M059J (cell line): ENCODE measurements around the gene SEL1L. TPM values are rescaled to one million over a fixed set of nuclear protein-coding genes. Genes with fewer than 3 reads are reported as not detected.
"Not testable (repeated sequence)": the region's sequence is repeated elsewhere in the genome, so short reads cannot be mapped to it uniquely, and the experiment has no call there.

Experiments
- DNase-seq: peaks from one replicate; pipeline ENCODE4 v3.0.0-alpha.2; 2012; ENCODE audit warnings: low read depth
- total RNA-seq: library from RNA; depleted of rRNA; stranded (reverse); fragments of >200 nt; shearing (Covaris generic); gene quantifications from 2 replicates; pipeline ENCODE4 v1.2.3, GENCODE V29; 2014

SEL1L gene
- total RNA-seq, 1 experiment from 2014 or later, result 29.2 TPM

DNA sequence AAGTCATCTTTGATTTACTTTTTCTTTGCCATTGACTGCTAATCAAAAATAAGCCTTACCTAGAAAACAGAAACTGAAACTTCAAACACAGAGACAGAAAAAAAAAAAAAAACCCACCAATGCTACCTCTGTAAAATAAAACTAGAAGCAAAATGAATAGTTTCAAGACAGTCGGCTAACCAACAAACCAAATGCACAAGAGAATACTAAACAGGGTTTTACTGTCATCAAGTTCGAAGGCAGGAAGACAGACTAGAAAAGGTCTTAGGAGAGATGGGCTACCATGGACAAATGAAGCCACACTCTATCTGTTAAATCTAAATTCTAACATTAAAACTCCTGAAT, 59.5 kb downstream of the SEL1L start:
- no peak for DNase-seq

DNA sequence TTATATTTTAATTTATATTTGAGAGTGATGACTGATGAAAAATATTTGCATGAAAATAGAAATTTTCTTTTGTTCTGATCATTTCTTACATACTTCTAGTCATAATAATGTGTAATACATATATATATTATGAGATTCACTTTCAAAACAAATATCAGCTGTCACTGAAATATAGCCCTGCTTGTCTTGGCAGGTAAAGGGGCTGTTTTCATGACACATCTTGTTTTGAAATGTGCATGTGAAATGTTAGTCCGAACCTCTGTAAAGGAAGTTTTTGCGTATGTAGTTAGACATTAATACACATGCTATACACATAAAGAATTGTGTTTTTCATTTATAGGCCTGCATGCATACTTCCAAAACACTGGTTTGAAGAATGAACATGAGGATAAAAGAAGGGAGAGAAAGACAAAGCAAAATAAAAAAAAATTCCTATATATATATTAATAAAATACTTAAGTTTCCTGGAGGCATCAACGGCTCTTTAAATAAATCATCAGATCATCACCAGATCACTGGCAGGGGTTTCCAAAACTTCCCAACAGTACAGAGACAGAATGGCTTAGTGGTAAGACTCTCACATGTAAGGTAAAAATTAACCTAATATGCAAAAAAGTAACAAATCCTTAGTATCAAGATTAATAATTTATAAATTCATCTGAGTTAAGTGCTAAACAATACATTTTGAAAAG, 60.1 kb downstream of the SEL1L start:
- DNase-seq, result no peak

DNA sequence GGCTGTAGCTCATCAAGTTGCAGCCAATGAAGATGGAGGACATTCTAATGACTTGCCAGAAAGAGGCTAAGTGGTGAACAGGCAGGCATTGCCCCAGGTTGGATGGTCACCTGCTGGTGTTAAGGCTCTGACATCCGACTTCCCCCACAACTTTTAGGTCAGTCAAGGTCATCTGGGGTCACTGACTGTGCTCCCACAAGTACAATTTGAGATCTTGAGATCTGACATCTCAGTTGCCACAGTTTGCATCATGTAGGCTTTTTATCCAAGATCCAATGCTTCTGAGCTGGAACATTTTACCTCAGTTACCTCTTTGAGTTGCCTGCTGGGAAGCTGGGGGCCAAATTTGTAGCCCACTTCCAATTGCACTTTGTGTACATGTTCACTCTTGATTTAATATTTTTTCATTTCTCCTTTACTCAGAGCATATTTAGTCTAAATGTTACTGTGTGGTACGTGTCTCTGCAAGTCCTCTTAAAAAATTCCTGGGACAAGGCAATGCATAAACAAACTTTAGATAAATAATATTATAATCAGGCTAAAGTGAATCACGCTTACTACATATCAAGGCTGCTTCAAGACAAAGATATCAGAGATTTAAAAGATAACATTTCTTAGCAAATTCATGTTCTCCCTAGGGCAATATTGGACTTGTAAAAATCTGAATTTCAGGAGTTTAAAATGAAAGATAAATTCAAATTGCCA, 61.4 kb downstream of the SEL1L start:
- DNase-seq, result no peak

DNA sequence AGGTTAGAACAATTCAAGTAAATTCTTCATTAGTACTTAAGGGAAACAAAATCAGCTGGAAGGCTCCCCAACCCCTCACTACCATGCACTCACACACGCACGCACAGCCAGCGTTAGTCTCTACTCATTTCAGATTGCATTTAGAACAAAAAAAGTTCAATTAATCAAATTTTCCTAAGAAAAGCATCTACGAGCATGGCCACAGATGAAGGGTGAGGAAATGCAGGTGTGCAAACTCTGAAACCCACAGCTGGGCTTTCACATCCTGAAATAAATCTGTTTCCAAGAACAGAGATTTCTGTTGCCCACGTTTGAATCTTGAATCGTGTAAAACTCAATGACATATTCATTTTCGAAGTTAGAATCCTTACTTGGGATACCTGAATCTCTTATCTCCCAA, 62.6 kb downstream of the SEL1L start:
- no peak for DNase-seq

DNA sequence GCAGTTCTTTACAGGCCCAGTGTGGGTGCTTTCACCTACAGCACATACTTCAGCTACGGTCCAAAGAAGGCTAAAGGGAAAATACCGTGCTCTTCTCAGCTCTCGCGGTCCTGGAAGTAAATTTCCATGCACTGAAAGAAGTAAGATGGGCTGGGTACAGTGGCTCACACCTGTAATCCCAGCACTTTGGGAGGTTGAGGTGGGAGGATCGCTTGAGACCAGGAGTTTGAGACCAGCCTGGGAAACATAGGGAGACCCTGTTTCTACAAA, 63.2 kb downstream of the SEL1L start:
- not testable (repeated sequence) for DNase-seq

DNA sequence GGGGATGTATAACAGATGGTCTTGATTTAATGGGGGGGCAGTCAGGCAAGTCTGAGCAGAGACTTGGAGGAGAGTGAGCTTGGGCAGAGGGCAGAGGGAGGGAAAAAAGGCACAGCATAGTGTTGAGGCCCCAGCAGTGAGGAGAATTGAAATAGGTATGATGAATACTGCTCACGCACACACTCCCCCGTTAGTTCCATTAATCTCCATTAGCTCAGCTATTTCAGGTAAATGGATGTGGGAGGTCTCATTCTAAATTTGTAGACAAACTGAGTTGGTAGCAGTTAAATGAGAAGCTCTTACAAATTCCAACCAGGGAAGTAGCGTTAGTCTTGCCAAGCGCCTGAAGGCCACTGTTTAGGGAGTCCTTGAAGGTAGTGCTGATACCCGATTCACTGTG, 66.8 kb downstream of the SEL1L start:
- no peak for DNase-seq

DNA sequence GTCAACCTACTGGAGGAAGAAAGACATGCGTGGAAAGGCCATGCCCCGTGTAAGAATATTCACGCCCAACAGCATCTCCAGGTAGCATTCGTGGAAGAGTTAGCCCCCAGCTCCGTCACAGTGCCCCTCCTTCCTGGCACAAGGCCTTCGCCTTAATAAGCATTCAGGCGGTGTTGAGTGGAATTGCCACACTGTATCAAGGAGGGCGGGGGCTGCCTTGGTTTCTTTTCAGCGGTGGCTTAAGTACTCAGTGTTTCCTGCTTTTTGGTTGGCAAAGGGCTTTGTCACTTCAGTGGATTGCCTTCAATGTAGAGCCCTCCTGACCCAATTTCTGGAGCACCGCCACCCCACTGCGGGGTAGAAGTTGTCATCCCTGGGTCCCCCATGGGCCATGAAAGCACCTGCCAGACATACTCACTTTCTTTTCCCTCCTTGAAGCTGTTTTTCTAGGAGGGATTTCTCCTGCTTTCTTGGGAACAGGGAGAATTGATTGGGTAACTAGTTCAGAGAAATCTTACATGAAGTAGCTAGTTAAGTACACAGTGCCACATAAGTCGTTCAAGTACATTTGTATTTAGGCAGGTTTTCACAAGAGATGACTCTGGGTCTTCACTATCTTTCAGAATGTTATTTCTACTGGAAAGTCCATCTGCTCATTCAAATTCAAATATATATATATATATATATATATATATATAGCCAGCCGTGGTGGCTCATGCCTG, 68.0 kb downstream of the SEL1L start:
- no peak for DNase-seq

DNA sequence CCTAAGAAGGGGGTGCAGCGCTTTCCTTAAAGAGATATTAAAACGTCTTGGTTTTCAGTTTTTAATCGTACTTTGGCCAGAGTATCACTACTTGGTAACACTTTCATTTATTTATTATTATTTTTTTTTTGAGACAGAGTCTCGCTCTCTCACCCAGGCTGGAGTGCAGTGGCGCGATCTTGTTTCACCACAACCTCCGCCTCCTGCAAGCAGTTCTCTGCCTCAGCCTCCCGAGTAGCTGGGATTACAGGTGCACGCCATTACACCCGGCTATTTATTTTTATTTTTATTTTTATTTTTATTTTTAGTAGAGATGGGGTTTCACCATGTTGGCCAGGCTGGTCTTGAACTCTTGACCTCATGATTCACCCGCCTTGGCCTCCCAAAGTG, 68.7 kb downstream of the SEL1L start:
- not testable (repeated sequence) for DNase-seq

DNA sequence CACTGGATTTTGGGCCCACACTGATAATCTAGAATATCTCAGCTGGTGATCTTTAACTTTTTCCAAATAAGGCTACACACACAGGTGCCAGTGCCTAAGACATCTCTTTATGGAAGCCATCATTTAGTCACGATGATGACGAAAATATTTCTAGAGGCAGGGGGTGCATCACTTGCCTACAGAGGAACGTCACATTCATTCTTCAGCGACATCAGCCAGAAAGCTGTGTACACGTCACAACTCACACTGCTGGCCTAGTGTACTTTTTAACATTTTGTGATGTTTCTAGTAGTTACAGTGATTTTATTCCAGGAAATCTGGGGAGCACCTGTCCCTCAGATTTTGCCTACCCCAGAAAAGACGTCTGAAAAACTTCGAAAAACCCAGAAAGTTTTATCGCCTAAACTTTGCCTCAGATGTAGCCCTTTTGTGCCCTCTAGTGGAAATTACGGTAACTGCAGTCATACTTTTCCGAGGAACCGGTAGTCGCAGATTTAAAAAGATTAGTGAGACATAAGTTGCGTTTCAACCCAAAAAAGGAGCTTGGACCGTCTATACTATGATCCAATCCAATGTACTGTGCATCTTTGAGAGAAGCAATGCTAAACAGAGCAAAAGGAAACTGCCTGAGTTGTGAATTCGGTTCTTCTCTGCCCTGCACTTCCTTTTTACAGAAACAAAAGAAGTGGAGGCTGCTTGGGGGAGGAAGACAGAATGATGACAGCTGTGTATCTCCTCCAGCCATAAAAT, 69.2 kb downstream of the SEL1L start:
- DNase-seq, result peak; percentile 50

DNA sequence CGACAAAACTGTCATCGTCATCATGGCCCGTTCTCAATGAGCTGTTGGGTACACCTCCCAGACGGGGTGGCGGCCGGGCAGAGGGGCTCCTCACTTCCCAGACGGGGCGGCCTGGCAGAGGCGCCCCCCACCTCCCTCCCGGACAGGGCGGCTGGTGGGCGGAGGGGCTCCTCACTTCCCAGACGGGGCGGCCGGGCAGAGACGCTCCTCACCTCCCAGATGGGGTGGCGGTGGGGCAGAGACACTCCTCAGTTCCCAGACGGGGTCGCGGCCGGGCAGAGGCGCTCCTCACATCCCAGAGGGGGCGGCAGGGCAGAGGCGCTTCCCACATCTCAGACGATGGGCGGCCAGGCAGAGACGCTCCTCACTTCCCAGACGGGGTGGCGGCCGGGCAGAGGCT, 71.3 kb downstream of the SEL1L start:
- DNase-seq, result not testable (repeated sequence)

DNA sequence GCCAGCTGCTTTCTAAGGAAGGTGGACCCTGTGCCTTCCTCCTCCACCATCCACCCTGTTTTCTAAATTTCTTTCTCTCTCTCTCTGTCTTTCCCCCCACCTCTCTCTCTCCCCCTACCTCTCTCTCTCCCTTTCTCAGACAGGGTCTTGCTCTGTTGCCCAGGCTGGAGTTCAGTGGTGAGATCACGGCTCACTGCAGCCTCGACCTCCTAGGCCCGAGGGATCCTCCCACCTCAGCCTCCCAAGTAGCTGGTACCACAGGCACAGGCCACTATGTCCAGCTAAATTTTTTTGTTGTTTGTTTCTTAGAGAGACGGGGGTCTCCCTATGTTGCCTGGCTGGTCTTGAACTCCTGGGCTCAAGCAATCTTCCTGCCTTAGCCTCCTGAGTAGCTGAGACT, 73.7 kb downstream of the SEL1L start:
- no peak for DNase-seq

DNA sequence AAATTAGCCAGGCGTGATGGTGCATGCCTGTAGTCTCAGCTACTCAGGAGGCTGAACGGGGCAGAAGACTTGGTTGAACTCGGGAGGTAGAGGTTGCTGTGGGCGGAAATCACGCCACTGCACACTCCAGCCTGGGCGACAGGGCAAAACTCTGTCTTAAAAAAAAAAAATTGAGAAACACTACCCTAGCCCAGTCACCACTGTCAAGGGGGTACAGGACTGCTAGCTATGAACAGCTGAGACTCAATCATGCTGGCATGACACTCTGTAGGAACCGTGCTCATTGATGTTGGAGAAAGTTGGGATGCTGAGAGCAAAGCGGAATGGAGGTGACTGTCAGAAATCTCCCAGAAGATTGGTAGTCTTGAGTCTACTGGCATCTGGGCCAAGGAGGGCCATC, 75.3 kb downstream of the SEL1L start:
- DNase-seq, result no peak

DNA sequence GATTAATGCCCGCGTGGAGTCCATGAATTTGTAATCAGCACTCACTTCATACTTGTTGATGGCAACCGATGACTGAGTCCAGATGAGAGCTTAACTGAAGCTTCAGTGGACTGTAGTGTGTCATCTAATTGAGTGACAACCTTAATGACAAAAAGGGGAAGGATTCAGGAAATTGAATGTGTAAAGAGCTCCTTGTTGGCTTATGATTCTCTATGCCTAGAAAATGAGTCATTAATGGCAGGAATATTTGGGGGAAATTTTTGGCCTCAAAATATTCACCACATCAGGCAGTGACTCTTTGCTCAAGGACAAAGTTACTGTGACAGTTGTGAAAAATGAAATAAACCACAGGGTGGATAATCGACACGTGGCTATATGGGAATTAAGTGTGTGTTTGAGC, 78.3 kb downstream of the SEL1L start:
- DNase-seq, result peak; percentile 25

DNA sequence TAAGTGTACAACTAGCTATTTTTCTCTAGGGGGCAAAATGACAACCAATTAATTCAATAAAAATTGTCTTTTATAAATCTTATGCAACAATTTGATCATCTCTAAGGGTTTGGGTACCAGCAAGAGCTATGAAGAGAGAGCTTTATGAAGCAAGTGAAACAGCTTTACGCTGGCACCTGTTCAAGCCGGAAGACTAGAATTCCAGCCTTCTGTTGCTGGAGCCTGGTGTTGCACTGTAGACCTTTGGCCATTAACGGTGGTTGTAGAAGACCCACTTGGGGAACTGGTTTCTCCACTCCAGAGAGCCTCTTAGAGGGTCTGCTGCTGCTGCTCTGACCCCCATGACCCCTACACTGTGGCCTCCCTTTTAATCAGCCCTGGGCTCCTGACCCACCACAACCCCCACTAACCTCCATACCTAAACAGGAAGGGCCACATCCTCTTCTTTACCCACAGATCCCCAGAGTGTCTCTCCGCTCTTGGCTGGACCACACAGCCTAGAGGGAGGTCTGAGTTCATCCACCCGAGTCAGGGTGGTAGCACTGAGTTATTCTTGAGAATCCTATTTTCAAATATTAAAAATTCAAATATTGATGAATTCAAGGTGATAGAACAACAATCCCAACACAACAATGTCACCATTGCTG, 79.0 kb downstream of the SEL1L start:
- no peak for DNase-seq

DNA sequence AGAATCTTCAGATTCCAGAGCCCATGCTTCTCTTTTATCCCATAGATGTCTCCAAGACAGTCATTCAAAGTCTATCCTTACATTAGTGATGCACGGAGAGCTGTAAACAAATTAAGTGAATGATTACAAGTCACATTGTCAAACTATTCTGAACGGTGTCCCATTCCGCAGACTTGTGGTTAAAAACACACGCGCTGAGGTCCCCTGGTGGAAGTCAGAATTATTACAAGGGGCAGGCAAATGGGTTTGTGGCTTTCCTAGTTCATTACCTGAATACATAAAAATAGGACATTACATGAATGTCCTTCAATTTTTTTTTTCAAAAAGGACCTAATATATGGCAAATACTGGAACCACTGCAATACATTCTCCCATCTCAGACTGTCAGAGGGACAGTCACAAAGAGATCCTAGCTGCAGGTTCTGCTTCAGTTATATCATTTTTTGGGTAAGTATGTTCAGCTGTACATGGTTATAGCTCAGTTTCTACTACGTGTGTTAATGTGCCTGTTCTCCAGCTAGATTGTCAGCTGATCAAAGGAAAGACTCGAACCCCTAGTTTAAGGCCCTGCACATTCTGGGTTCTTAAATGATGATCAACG, 80.4 kb downstream of the SEL1L start:
- DNase-seq, result peak; percentile 46

DNA sequence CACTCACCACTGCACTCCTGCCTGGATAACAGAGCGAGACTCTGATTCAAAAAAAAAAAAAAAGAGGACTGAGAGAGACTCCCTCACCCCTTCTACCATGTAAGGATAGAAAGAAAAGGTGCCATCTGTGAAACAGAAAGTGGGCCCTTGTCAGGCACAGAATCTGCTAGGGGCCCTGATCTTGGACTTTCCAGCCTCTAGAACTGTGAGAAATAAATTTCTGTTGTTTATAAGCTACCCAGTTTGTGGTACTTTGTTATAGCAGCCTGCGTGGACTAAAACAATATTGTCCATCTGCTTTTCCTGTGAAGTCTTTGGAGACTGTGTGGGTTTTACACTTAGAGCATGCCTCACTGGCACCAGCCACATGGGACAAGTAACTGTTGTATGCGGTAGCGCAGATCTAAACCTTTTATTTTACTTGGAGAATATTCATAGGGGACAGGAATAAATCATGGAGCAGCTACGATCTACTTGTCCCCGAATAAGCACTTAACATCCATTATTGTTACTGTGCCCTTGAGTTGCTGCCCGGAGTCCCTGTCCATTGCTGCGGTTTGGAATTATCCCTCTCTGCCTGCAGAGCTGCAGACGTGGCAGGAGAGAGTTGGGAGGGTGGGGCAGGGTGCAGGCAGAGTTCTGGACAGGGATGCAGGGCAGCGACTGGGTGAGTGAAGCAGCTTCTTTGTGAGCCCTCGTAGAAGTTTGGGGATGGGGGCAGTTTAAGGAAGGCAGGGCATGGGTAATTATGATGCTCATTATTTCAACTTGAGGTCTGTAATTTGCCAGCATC, 81.1 kb downstream of the SEL1L start:
- no peak for DNase-seq

DNA sequence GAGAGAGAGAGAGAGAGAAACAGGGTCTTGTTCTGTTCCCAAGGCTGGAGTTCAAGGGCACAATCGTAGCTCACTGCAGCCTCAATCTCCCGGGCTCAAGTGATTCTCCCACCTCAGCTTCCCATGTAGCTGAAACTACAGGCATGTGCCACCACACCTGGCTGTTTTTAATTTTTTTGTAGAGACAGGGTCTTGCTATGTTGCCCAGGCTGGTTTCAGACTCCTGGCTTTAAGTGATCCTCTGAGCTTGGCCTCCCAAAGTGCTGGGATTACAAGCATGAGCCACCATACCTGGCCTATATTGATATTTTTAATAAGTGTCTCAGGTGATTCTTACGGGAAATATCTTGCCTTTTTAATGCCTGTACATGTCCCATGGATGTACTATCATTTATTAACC, 82.7 kb downstream of the SEL1L start:
- DNase-seq, result no peak

DNA sequence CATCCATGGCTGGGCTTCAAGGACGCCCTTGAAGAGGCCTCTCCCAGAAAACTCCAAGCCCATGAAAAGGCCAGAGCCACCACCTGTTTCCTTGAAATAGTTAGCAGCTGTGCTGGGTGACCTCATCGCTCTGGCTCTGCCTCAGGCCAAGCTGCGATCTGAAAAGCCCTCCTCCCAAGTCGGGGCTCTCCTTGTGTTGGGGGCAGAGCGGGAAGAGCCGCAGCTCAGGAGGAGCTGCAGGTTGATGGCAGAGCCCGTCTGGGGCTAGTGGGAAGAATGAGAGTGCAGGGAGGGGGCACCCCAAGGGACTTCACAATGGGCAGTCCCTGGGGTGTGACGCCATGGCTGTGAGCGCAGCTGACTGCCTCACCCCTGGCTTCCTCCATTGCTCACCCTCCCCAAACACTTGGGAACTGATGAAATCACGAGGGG, 83.5 kb downstream of the SEL1L start:
- DNase-seq, result no peak

DNA sequence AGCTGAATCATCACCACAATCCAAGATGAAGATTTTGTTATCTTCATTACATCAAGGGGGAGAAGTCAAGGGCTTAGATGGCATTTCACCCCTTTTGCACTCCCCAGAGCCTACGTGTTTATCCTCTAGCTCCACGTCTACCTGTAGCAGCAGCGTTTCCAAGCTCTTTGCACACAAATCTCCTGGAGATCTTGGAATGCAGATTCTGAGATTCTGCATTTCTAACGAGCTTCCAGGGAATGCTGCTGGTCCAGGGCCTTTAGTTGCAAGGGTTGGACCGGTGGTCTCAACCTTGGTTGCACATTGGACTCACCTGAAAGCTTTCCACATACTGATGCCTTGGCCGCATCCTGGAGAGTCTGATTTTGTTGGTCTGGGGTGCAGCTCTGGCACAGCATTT, 84.1 kb downstream of the SEL1L start:
- no peak for DNase-seq

DNA sequence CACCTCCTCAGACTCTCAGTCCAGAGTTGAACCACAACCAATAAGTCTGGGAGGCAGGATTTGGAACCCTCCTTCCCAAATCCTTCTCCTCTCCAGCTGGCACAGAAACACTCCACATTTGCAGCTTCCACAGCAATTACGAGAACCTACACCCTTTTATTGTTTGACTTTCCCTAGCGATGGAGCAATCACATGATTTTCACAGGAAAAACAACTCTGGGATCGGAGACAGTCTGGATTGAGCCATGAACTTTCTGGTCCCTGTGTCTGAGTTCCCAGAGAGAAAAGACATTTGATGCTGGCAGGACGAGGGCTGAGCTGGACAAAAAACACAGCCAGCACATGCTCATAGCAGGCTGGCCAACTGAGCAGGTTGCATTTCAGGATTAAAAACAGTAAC, 84.5 kb downstream of the SEL1L start:
- no peak for DNase-seq
